SU-DHL-6 (cell line): ENCODE results near the gene MED12L.

Experiments used
- EZH2phosphoT487 ChIP-seq: fragments of 200-600 bp; sonication (generic), shearing (Covaris generic); conservative IDR thresholded peaks from 2 replicates; pipeline ENCODE4 v1.6.1; 2018; ENCODE audit warnings: mild to moderate bottlenecking, antibody characterized with exemption, low read length, moderate library complexity, mixed read lengths
- TF ChIP-seq, protein P1 (sequence below): fragments of 200-600 bp; sonication (generic); IDR thresholded peaks from one replicate; pipeline ENCODE4 v1.5.1; 2017; ENCODE audit warnings: antibody characterized with exemption, mild to moderate bottlenecking, low read length, moderate library complexity; ENCODE audit not compliant: insufficient read depth, poor library complexity, severe bottlenecking

DNA sequence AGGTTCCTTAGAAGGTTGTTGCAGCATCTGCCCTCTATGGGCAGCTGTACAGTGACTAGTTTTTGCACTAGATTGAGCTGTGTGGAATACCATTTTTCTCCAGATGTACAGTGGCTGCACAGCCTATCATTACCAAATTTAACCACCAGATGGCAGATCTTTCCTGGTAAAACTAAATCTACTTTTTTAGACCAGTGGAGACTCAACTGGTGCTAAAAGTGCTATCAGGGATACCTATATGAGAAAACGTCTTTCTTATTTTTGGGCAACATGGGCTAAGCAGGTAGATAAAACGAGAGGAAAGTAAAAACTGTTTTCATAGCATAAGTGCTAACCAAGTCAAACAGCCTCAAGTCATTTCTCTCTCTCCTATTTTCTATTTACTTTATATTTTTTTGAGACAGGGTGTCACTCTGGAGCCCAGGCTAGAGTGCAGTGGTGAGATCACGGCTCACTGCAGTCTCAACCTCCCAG, 354.2 kb downstream of the MED12L start:
- TF ChIP-seq, protein P1, sequence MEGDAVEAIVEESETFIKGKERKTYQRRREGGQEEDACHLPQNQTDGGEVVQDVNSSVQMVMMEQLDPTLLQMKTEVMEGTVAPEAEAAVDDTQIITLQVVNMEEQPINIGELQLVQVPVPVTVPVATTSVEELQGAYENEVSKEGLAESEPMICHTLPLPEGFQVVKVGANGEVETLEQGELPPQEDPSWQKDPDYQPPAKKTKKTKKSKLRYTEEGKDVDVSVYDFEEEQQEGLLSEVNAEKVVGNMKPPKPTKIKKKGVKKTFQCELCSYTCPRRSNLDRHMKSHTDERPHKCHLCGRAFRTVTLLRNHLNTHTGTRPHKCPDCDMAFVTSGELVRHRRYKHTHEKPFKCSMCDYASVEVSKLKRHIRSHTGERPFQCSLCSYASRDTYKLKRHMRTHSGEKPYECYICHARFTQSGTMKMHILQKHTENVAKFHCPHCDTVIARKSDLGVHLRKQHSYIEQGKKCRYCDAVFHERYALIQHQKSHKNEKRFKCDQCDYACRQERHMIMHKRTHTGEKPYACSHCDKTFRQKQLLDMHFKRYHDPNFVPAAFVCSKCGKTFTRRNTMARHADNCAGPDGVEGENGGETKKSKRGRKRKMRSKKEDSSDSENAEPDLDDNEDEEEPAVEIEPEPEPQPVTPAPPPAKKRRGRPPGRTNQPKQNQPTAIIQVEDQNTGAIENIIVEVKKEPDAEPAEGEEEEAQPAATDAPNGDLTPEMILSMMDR = peak; percentile 56
- no peak for TF ChIP-seq EZH2phosphoT487
